Glutamatergic neuron (in vitro differentiated cells): ENCODE measurements around the gene SYT14. TPM values are rescaled to one million over a fixed set of nuclear protein-coding genes. Genes with fewer than 3 reads are reported as not detected.
A peak's percentile ranks its signal among the peaks of the same experiment; 100 is the strongest.
"Not testable (repeated sequence)": the region's sequence is repeated elsewhere in the genome, so short reads cannot be mapped to it uniquely, and the experiment has no call there.

ENCODE experiments used
- DNase-seq: peaks from one replicate; pipeline ENCODE4 v3.0.0; 2022
- H3K27ac Mint-ChIP-seq: one replicate; pipeline ENCODE4 v1.8.0; 2020; ENCODE audit warnings: mild to moderate bottlenecking, mixed read lengths, inconsistent platforms; ENCODE audit not compliant: unreplicated experiment
- H3K27me3 Mint-ChIP-seq: one replicate; pipeline ENCODE4 v1.8.0; 2020; ENCODE audit warnings: mild to moderate bottlenecking, moderate library complexity, mixed read lengths, inconsistent platforms; ENCODE audit not compliant: unreplicated experiment
- H3K36me3 Mint-ChIP-seq: one replicate; pipeline ENCODE4 v1.8.0; 2020; ENCODE audit warnings: mild to moderate bottlenecking, mixed read lengths, inconsistent platforms; ENCODE audit not compliant: unreplicated experiment
- H3K4me1 Mint-ChIP-seq: one replicate; pipeline ENCODE4 v1.8.0; 2020; ENCODE audit warnings: mild to moderate bottlenecking, low read depth, mixed read lengths, inconsistent platforms; ENCODE audit not compliant: unreplicated experiment
- H3K4me3 Mint-ChIP-seq: one replicate; pipeline ENCODE4 v1.8.0; 2020; ENCODE audit warnings: mild to moderate bottlenecking, mixed read lengths, inconsistent platforms; ENCODE audit not compliant: unreplicated experiment
- H3K9me3 Mint-ChIP-seq: one replicate; pipeline ENCODE4 v1.8.0; 2020; ENCODE audit warnings: mild to moderate bottlenecking, moderate library complexity, mixed read lengths, inconsistent platforms; ENCODE audit not compliant: unreplicated experiment
- CTCF ChIP-seq: fragments of 200-600 bp; sonication (generic); IDR thresholded peaks from one replicate; pipeline ENCODE4 v1.5.0; 2021; ENCODE audit not compliant: partially characterized antibody, unreplicated experiment
- total RNA-seq: library from RNA; stranded (reverse); fragmentation: NEBNext Ultra II Directional; extraction: Animal tissue kit (Norgen Biotek cat#: 25700); gene quantifications from one replicate; pipeline ENCODE4 v1.2.1, GENCODE V29; 2021; ENCODE audit not compliant: unreplicated experiment

Gene SYT14
- total RNA-seq, 1 donor from 2014 or later, result 18.1 TPM

- no peak for TF ChIP-seq CTCF
- no peaks in the 10 kb centered on the region for H3K9me3 Mint-ChIP-seq
- no peak overlapping the region for H3K27ac Mint-ChIP-seq
- H3K36me3 Mint-ChIP-seq, result peaks cover 3% of the 10 kb centered on the region
- DNase-seq, result no peak
- no peak overlapping the region for H3K4me3 Mint-ChIP-seq
- no peaks in the 10 kb centered on the region for H3K4me1 Mint-ChIP-seq
- no peaks in the 10 kb centered on the region for H3K27me3 Mint-ChIP-seq
Measured at GRCh38 chr1:210092366-210092765, 154.3 kb downstream of the SYT14 start.

GRCh38 chr1:210093461-210093860, 155.4 kb downstream of the SYT14 start:
- no peak for TF ChIP-seq CTCF
- DNase-seq, result no peak
- Mint-ChIP-seq H3K9me3 (no peaks in the 10 kb centered on the region), H3K4me1 (peaks cover 2% of the 10 kb centered on the region), H3K4me3 (no peak overlapping the region), H3K36me3 (no peaks in the 10 kb centered on the region), H3K27me3 (no peaks in the 10 kb centered on the region), H3K27ac (no peak overlapping the region)

GRCh38 chr1:210098356-210098755, 160.3 kb downstream of the SYT14 start:
- Mint-ChIP-seq H3K27ac (no peak overlapping the region), H3K9me3 (no peaks in the 10 kb centered on the region), H3K27me3 (no peaks in the 10 kb centered on the region), H3K4me3 (no peak overlapping the region), H3K4me1 (peaks cover 9% of the 10 kb centered on the region), H3K36me3 (no peaks in the 10 kb centered on the region)
- DNase-seq, result no peak
- no peak for TF ChIP-seq CTCF

GRCh38 chr1:210099921-210100320, 161.9 kb downstream of the SYT14 start:
- Mint-ChIP-seq H3K36me3 (no peaks in the 10 kb centered on the region), H3K4me1 (peaks cover 9% of the 10 kb centered on the region), H3K9me3 (no peaks in the 10 kb centered on the region), H3K4me3 (no peak overlapping the region), H3K27me3 (no peaks in the 10 kb centered on the region), H3K27ac (peak overlapping the region; percentile 91)
- no peak for DNase-seq
- TF ChIP-seq CTCF, result no peak

- Mint-ChIP-seq H3K27ac (no peak overlapping the region), H3K9me3 (no peaks in the 10 kb centered on the region), H3K4me3 (no peak overlapping the region), H3K27me3 (peaks cover 4% of the 10 kb centered on the region), H3K36me3 (peaks cover 22% of the 10 kb centered on the region), H3K4me1 (peaks cover 7% of the 10 kb centered on the region)
- no peak for TF ChIP-seq CTCF
- DNase-seq, result no peak
Measured at GRCh38 chr1:210104103-210104502, 166.1 kb downstream of the SYT14 start.

GRCh38 chr1:210112906-210113305, 174.9 kb downstream of the SYT14 start:
- not testable (repeated sequence) for H3K4me1 Mint-ChIP-seq, H3K9me3 Mint-ChIP-seq, H3K4me3 Mint-ChIP-seq, DNase-seq, H3K27ac Mint-ChIP-seq, H3K27me3 Mint-ChIP-seq
- H3K36me3 Mint-ChIP-seq, result peaks cover 13% of the 10 kb centered on the region
